T-cell (primary cell): Measurements from ENCODE around the gene ENPP4. TPM values are rescaled to one million over a fixed set of nuclear protein-coding genes. Genes with fewer than 3 reads are reported as not detected.

Experiments used
- ATAC-seq, 4 experiments: fragments of 200-7000 bp in 3 of 4; fragments of 150-1000 bp in 1 of 4; cut with Tn5 transposase; replicated peaks in 1 of 4; 1 replicate in 3 of 4; 2 replicates in 1 of 4; pipeline ENCODE4 v1.10.0; 2021; ENCODE audit warnings: moderate library complexity in 3 of 4, mild to moderate bottlenecking in 2 of 4, moderate number of reproducible peaks in 1 of 4
- CTCF ChIA-PET, 2 donors: fragments of 300-600 bp; sonication (Branson Sonifier 250); formaldehyde crosslinking; loops; one replicate each; lab custom pipeline; 2022; ENCODE audit warnings: antibody characterized with exemption in 2 of 2; lab: Charles Lee
- POLR2A ChIA-PET, 2 donors: fragments of 300-600 bp; sonication (Branson Sonifier 250); formaldehyde crosslinking; loops; one replicate each; lab custom pipeline; 2022; ENCODE audit warnings: antibody characterized with exemption in 2 of 2; lab: Charles Lee
- DNase-seq, 35 experiments: peaks; one replicate each; pipeline versions ENCODE4 v3.0.0 to v3.0.0-alpha.2; 2013 to 2023
- H3K27ac ChIP-seq: one replicate; pipeline ENCODE4 v1.5.1; 2013; ENCODE audit warnings: low read length
- H3K27me3 ChIP-seq, 2 experiments: replicated peaks in 1 of 2; 1 replicate in 1 of 2; 2 replicates in 1 of 2; pipeline versions ENCODE4 v1.6.1 to v1.7.0; 2013; ENCODE audit warnings: low read length in 1 of 2, mixed read lengths in 1 of 2; ENCODE audit not compliant: control insufficient read depth in 2 of 2, insufficient read depth in 2 of 2; ENCODE audit errors: extremely low read depth in 1 of 2
- H3K36me3 ChIP-seq, 2 donors: 1 replicate in 1 of 2; 2 replicates in 1 of 2; pipeline versions ENCODE4 v1.6.1 to v1.7.0; 2013; ENCODE audit warnings: low read length in 1 of 2; ENCODE audit not compliant: control insufficient read depth in 2 of 2, insufficient read depth in 1 of 2; ENCODE audit errors: extremely low read depth in 1 of 2
- H3K4me1 ChIP-seq, 2 experiments: 1 replicate in 1 of 2; 2 replicates in 1 of 2; pipeline versions ENCODE4 v1.6.1 to v1.7.0; 2013; ENCODE audit warnings: low read length in 2 of 2, mixed read lengths in 1 of 2; ENCODE audit not compliant: insufficient read depth in 2 of 2, control insufficient read depth in 1 of 2; ENCODE audit errors: extremely low read depth in 1 of 2
- H3K4me3 ChIP-seq, 2 donors: 1 replicate in 1 of 2; 2 replicates in 1 of 2; pipeline versions ENCODE4 v1.5.1 to v1.7.0; 2013; ENCODE audit warnings: mild to moderate bottlenecking in 2 of 2, low read length in 1 of 2, moderate library complexity in 1 of 2; ENCODE audit not compliant: control insufficient read depth in 1 of 2; ENCODE audit errors: extremely low read depth in 1 of 2
- H3K9me3 ChIP-seq: 2 replicates; pipeline ENCODE4 v1.7.0; 2013
- H3K27ac Mint-ChIP-seq, 2 donors: one replicate each; pipeline ENCODE4 v1.8.0; 2020 to 2021; ENCODE audit warnings: mild to moderate bottlenecking in 2 of 2, mixed read lengths in 2 of 2
- H3K27me3 Mint-ChIP-seq, 2 donors: one replicate each; pipeline ENCODE4 v1.8.0; 2021 to 2022; ENCODE audit warnings: mixed read lengths in 2 of 2
- H3K36me3 Mint-ChIP-seq: one replicate; pipeline ENCODE4 v1.8.0; 2021; ENCODE audit warnings: mixed read lengths
- H3K4me1 Mint-ChIP-seq, 3 donors: one replicate each; pipeline ENCODE4 v1.8.0; 2020 to 2022; ENCODE audit warnings: mixed read lengths in 3 of 3, mild to moderate bottlenecking in 1 of 3
- H3K4me3 Mint-ChIP-seq, 3 donors: one replicate each; pipeline ENCODE4 v1.8.0; 2020 to 2022; ENCODE audit warnings: mild to moderate bottlenecking in 3 of 3, mixed read lengths in 3 of 3, moderate library complexity in 3 of 3
- H3K9me3 Mint-ChIP-seq, 3 donors: one replicate each; pipeline ENCODE4 v1.8.0; 2020 to 2022; ENCODE audit warnings: mixed read lengths in 3 of 3
- WGBS: methylation state at CpG from one replicate; pipeline ENCODE4 v1.1.5; 2013; ENCODE audit warnings: missing lambda C conversion rate; ENCODE audit not compliant: insufficient coverage; 5-methylcytosine and 5-hydroxymethylcytosine counted together
- total RNA-seq, 35 experiments: library from RNA in 6 of 35; stranded (reverse) in 6 of 35; fragments of 120-200 nt in 1 of 35; gene quantifications; one replicate each; pipeline versions ENCODE4 v1.2.1 to v1.2.4 and lab custom pipeline; 2013 to 2026

Gene ENPP4
- total RNA-seq, 5 donors from 2014 or later (not counting 1 experiment from before 2014, with no cell fraction given), result 6.3 to 9.4 (median 8.1) TPM

DNA sequence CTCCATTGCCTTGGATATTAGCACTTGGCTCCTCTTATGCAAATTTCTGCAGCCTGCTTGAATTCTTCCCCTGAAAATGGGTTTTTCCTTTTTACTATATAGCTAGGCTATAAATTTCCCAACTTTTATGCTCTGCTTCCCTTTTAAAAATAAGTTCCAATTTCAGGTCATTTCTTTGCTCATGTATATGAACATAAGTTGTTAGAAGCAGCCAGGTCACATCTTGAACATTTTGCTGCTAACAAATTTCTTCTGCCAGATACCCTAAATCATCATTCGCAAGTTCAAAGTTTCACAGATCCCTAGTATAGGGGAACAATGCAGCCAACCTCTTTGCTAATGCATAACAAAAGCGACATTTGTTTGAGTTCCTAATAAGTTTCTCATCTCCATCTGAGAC is 34.5 kb upstream of the ENPP4 start:
- H3K36me3 Mint-ChIP-seq, result peaks cover 35% of the 10 kb centered on the region
- no peaks in the 10 kb centered on the region for H3K4me1 ChIP-seq
- H3K36me3 ChIP-seq, result no peaks in the 10 kb centered on the region
- H3K9me3 Mint-ChIP-seq, result peaks cover 7 to 25% (median 17%) of the 10 kb centered on the region in 3 donors
- H3K4me3 Mint-ChIP-seq, result no peak overlapping the region
- DNase-seq, result no peak
- H3K9me3 ChIP-seq, result no peaks in the 10 kb centered on the region
- no peak overlapping the region for H3K27ac ChIP-seq
- no peak for ATAC-seq
- peaks cover 6 to 12% of the 10 kb centered on the region in 2 donors for H3K27me3 Mint-ChIP-seq
- H3K4me1 Mint-ChIP-seq, result no peaks in the 10 kb centered on the region
- WGBS, result 100% methylated on average over 2 of the region's 2 CpGs
- ChIA-PET POLR2A (no interaction called here), CTCF (no interaction called here)
- H3K27me3 ChIP-seq, result peaks cover 0 to 10% of the 10 kb centered on the region in 2 experiments
- H3K27ac Mint-ChIP-seq, result no peak overlapping the region
- H3K4me3 ChIP-seq, result no peak overlapping the region

DNA sequence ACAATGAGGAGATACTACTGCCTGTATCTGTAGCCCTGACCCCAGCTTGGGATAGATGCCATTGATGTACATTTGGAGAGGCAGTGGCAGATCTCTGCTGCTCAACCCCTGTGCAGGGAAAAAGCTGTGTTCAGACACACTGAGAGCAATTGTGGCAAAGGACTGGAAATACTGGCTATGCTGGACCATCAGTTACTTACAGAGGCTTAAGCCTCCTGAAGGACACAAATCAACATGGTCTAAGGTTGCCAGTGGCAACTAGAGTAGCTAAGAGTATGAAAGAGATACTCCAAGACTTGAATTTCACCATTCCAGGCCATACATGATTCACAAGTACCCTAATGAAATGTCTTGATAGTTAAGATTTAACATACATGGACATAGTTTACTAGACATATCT is 32.4 kb upstream of the ENPP4 start:
- ATAC-seq (no peak), DNase-seq (no peak)
- Histone ChIP-seq H3K9me3 (no peaks in the 10 kb centered on the region), H3K36me3 (no peaks in the 10 kb centered on the region), H3K4me1 (no peaks in the 10 kb centered on the region), H3K27ac (no peak overlapping the region), H3K27me3 (peaks cover 0 to 6% of the 10 kb centered on the region in 2 experiments), H3K4me3 (no peak overlapping the region)
- H3K4me1 Mint-ChIP-seq, result no peaks in the 10 kb centered on the region
- ChIA-PET CTCF (interaction anchor here in 1 of 2 donors (1.5 kb wide), 1 partner anchor 313 kb away, joined by 3 read pairs; no protein-coding TSS in a partner anchor), POLR2A (no interaction called here)
- H3K27me3 Mint-ChIP-seq, result peaks cover 0 to 4% of the 10 kb centered on the region in 2 donors
- H3K36me3 Mint-ChIP-seq, result peaks cover 43% of the 10 kb centered on the region
- no peak overlapping the region for H3K4me3 Mint-ChIP-seq
- no peak overlapping the region for H3K27ac Mint-ChIP-seq
- peaks cover 7 to 25% (median 17%) of the 10 kb centered on the region in 3 donors for H3K9me3 Mint-ChIP-seq

DNA sequence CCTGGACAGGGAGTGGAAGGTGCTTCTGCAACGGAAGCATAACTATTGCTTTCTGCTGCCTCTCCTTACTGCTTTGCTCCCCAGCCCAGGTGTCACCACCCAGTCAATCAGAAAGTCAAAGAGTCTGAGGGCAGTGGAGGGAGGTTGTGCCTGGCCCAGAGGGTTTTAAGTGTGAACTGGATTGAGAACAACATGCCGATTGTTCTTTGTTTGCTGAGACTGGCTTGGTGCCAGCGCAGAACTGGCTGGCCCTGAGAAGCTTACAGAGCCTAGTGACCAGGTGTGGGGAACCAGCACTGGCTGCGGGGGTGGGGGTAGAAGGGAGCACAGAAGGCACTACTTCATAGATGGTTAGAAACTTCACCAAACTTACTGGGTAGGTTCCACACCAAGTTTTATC is 31.1 kb upstream of the ENPP4 start:
- peaks cover 0 to 4% (median 1%) of the 10 kb centered on the region in 3 donors for H3K4me1 Mint-ChIP-seq

DNA sequence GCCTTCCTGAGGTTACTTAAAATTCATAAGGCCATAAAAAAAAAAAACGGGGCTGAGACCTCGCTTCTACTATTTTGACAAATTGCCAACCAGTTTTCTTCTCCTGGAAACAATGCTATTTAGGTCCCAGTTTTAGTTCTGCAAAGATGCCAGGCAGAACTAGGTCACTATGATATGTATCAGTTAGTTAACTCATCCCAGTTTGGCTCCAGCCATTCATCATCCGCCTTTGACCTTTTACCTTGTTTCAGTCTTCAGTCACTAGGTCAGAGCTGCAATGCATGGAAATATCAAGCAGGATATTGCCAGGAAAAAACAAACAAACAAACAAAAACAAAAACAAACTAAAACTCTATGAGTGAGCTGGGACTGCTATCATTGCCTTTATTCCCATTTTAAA is 29.8 kb upstream of the ENPP4 start:
- no peak overlapping the region for H3K27ac ChIP-seq
- ChIA-PET POLR2A (no interaction called here), CTCF (interaction anchor here in 1 of 2 donors (0.7 kb wide), 1 partner anchor 39 kb away, joined by 4 read pairs; no protein-coding TSS in a partner anchor)
- Mint-ChIP-seq H3K36me3 (peaks cover 43% of the 10 kb centered on the region), H3K27ac (no peak overlapping the region), H3K4me1 (peaks cover 0 to 11% (median 9%) of the 10 kb centered on the region in 3 donors), H3K27me3 (no peaks in the 10 kb centered on the region), H3K9me3 (peaks cover 5 to 12% (median 11%) of the 10 kb centered on the region in 3 donors), H3K4me3 (no peak overlapping the region)
- no peaks in the 10 kb centered on the region for H3K36me3 ChIP-seq
- peaks cover 0 to 2% of the 10 kb centered on the region in 2 experiments for H3K4me1 ChIP-seq
- 71% methylated on average over 1 of the region's 3 CpGs for WGBS
- DNase-seq, result no peak
- H3K27me3 ChIP-seq, result peaks cover 0 to 1% of the 10 kb centered on the region in 2 experiments
- no peak for ATAC-seq
- no peaks in the 10 kb centered on the region for H3K9me3 ChIP-seq
- H3K4me3 ChIP-seq, result no peak overlapping the region

More for the DNA sequence above, 31.1 kb upstream of the ENPP4 start:
- no peaks in the 10 kb centered on the region for H3K27me3 Mint-ChIP-seq
- no peak overlapping the region for H3K4me3 Mint-ChIP-seq
- H3K36me3 ChIP-seq, result no peaks in the 10 kb centered on the region
- H3K9me3 ChIP-seq, result no peaks in the 10 kb centered on the region
- ATAC-seq, result no peak
- no peak for DNase-seq
- peaks cover 0 to 6% of the 10 kb centered on the region in 2 experiments for H3K27me3 ChIP-seq
- 80% methylated on average over 1 of the region's 4 CpGs for WGBS
- no peak overlapping the region for H3K27ac ChIP-seq
- peaks cover 43% of the 10 kb centered on the region for H3K36me3 Mint-ChIP-seq
- H3K4me1 ChIP-seq, result peaks cover 0 to 2% of the 10 kb centered on the region in 2 experiments
- ChIA-PET POLR2A (no interaction called here), CTCF (interaction anchor here in 1 of 2 donors (1.5 kb wide), 1 partner anchor 312 kb away, joined by 3 read pairs; no protein-coding TSS in a partner anchor)
- H3K27ac Mint-ChIP-seq, result no peak overlapping the region
- peaks cover 7 to 21% (median 12%) of the 10 kb centered on the region in 3 donors for H3K9me3 Mint-ChIP-seq
- H3K4me3 ChIP-seq, result no peak overlapping the region

DNA sequence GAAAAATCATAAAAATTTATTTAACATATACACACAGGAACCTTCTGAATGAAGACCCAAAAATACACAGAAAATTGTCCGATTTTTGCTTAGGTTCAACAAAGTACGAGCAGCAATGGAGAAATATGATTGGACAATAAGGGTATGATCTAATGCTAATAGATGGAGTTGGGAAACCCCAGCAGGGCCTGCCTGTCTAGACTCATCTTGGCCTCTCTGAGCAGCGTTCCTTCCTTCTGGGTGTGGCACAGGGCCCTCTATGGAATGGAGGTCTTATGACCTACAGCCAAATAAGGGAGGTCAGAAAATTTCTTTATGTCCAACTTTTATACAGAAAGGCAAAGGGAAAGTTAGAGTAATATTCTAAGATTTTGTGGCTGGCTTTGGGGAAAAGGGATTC is 27.7 kb upstream of the ENPP4 start:
- peaks cover 0 to 6% (median 1%) of the 10 kb centered on the region in 3 donors for H3K9me3 Mint-ChIP-seq
- H3K27ac Mint-ChIP-seq, result no peak overlapping the region
- ATAC-seq (no peak), DNase-seq (no peak)
- 100% methylated on average over 1 of the region's 3 CpGs for WGBS
- peaks cover 0 to 14% (median 10%) of the 10 kb centered on the region in 3 donors for H3K4me1 Mint-ChIP-seq
- Histone ChIP-seq H3K27ac (no peak overlapping the region), H3K4me1 (peaks cover 0 to 2% of the 10 kb centered on the region in 2 experiments), H3K27me3 (no peaks in the 10 kb centered on the region), H3K9me3 (no peaks in the 10 kb centered on the region), H3K36me3 (no peaks in the 10 kb centered on the region), H3K4me3 (no peak overlapping the region)
- POLR2A ChIA-PET, result no interaction called here
- H3K36me3 Mint-ChIP-seq, result peaks cover 28% of the 10 kb centered on the region
- no peak overlapping the region for H3K4me3 Mint-ChIP-seq
- no peaks in the 10 kb centered on the region for H3K27me3 Mint-ChIP-seq
- CTCF ChIA-PET, result interaction anchor here (0.6 to 1.0 kb wide), 2 partner anchors 171 to 321 kb away, joined by 3 to 4 read pairs; no protein-coding TSS in a partner anchor

DNA sequence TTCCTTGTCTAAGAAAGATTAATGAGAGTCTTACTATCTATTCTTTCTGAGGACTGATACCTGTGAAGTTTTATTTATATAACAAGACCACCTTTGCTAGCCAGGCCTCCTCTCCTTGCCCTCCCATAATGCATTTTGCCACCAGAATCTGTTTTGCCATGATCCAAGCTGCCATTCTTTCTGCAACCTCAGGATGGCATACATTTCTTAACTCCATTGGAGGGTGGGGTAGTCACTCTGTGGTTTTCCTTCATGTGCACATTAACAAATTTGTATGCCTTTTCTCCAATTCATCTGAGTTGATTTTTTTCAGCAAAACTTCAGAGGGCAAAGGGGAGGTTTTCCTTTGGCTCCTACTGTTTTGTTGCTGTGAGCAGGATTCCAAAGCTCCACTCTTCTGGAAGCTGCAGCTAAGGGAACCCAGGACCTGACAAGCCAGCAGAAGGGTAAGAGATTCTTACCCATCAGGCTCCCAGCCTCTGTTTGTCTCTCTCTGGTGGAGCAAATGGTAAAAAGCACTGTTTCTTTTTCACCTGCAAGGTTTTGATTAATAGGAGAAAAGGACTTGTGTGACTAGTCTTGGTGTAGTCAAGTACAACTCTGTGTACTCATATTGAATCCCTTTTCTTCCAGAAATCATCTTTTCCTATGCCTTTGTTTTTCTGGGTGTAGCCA is 26.2 kb upstream of the ENPP4 start:
- no peak for ATAC-seq
- ChIA-PET CTCF (no interaction called here), POLR2A (no interaction called here)
- Mint-ChIP-seq H3K27me3 (no peaks in the 10 kb centered on the region), H3K9me3 (peaks cover 0 to 8% (median 5%) of the 10 kb centered on the region in 3 donors), H3K36me3 (peaks cover 22% of the 10 kb centered on the region), H3K27ac (peak overlapping the region in 1 of 2 donors; percentile 11), H3K4me3 (no peak overlapping the region), H3K4me1 (peaks cover 0 to 14% (median 10%) of the 10 kb centered on the region in 3 donors)
- Histone ChIP-seq H3K27ac (no peak overlapping the region), H3K36me3 (no peaks in the 10 kb centered on the region), H3K4me3 (no peak overlapping the region), H3K4me1 (peaks cover 0 to 2% of the 10 kb centered on the region in 2 experiments), H3K27me3 (no peaks in the 10 kb centered on the region), H3K9me3 (no peaks in the 10 kb centered on the region)
- DNase-seq, result peak in 1 of 35 experiments; percentile 18
